Small intestine (tissue), 7 donors: ENCODE data around the gene NRG4. TPM values are rescaled to one million over a fixed set of nuclear protein-coding genes. Genes with fewer than 3 reads are reported as not detected.

Source experiments
- DNase-seq, 2 donors: peaks; one replicate each; pipeline versions ENCODE4 v3.0.0 to v3.0.0-alpha.2; 2013
- FAIRE-seq: peaks from 2 replicates; lab custom pipeline; 2012; peaks lifted over from hg19 to GRCh38; lab: Jason Lieb, UNC
- H3K27ac ChIP-seq, 3 donors: one replicate each; pipeline ENCODE4 v1.5.1; 2013; ENCODE audit warnings: low read length in 2 of 3, mild to moderate bottlenecking in 2 of 3, control low read depth in 1 of 3, inconsistent platforms in 1 of 3, low read depth in 1 of 3, moderate library complexity in 1 of 3
- H3K27me3 ChIP-seq, 3 donors: one replicate each; pipeline ENCODE4 v1.6.1; 2013; ENCODE audit warnings: low read length in 3 of 3, inconsistent platforms in 1 of 3; ENCODE audit not compliant: control insufficient read depth in 3 of 3, insufficient read depth in 3 of 3
- H3K36me3 ChIP-seq, 3 donors: one replicate each; pipeline ENCODE4 v1.6.1; 2013; ENCODE audit warnings: low read length in 3 of 3, inconsistent platforms in 1 of 3, low read depth in 1 of 3, mild to moderate bottlenecking in 1 of 3, moderate library complexity in 1 of 3; ENCODE audit not compliant: control insufficient read depth in 3 of 3, insufficient read depth in 2 of 3
- H3K4me1 ChIP-seq, 3 donors: one replicate each; pipeline ENCODE4 v1.6.1; 2013; ENCODE audit warnings: low read length in 2 of 3, inconsistent platforms in 1 of 3, low read depth in 1 of 3, mild to moderate bottlenecking in 1 of 3, moderate library complexity in 1 of 3; ENCODE audit not compliant: control insufficient read depth in 3 of 3, insufficient read depth in 2 of 3
- H3K4me3 ChIP-seq, 3 donors: one replicate each; pipeline ENCODE4 v1.5.1; 2013; ENCODE audit warnings: low read length in 3 of 3, control low read depth in 1 of 3, inconsistent platforms in 1 of 3, low read depth in 1 of 3, mild to moderate bottlenecking in 1 of 3, moderate library complexity in 1 of 3
- H3K9me3 ChIP-seq, 2 donors: one replicate each; pipeline ENCODE4 v1.6.1; 2013; ENCODE audit warnings: low read depth in 1 of 2, low read length in 1 of 2; ENCODE audit not compliant: control insufficient read depth in 2 of 2, insufficient read depth in 1 of 2
- polyA plus RNA-seq, 4 donors: library from polyadenylated mRNA; stranded (reverse) in 3 of 4; unstranded in 1 of 4; fragments of 200-250 nt in 3 of 4; fragments of 120-200 nt in 1 of 4; gene quantifications; one replicate each; pipeline versions ENCODE4 v1.2.1 to v1.2.3, GENCODE V29; 2013
- donor health status: healthy with polysubstance abuse.
- donor health status: control.
- donor health status: control.
- donor health status: Bipolar disorder and iron deficiency.
- donor health status: healthy.

NRG4 gene
- polyA plus RNA-seq, 4 donors = 0.21 to 0.92 TPM; not detected in 2

DNA sequence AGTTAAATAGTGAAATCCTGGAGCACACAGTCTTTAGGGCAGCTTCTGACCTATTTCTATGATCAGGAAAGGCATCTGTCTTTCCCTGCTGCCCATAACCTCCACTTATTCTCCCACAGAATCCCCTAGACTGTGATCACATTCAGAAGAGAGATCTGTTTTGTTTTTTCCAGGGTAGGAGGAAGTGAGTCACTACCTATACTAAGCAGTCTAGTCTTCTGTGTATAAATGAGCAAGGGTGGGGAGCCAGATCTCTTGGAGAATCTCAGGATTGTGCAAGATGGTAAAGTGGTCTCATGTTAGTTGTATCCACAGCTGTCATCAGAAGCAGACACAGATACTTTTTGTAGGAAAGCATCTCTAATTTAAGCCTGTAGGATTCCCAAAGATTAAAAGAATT is 120.3 kb downstream of the NRG4 start:
- H3K4me1 ChIP-seq = no peaks in the 10 kb centered on the region
- peak overlapping the region in 1 of 3 donors; percentile 27 for H3K27ac ChIP-seq
- H3K27me3 ChIP-seq = no peaks in the 10 kb centered on the region
- no peak overlapping the region for H3K4me3 ChIP-seq
- peaks cover 0 to 6% (median 3%) of the 10 kb centered on the region in 3 donors for H3K36me3 ChIP-seq
- no peaks in the 10 kb centered on the region for H3K9me3 ChIP-seq
- FAIRE-seq (no peak), DNase-seq (no peak)

Other genes with a start within 250 kb of the NRG4 start
- 10 to 100 TPM in 2 of 4 donors, 1 to 10 TPM in 2; 2.5 to 14.8 (median 10.2) TPM for gene UBE2Q2, start 169.0 kb downstream of the NRG4 start, polyA plus RNA-seq
- gene FBXO22, start 108.5 kb downstream of the NRG4 start, polyA plus RNA-seq = 10 to 100 TPM; 11.6 to 24.0 (median 18.6) TPM
- 1 to 10 TPM in 1 of 4 donors, under 1 TPM in 1, not detected in 2; 0.88 to 1.1 TPM for gene TMEM266, start 47.6 kb upstream of the NRG4 start, polyA plus RNA-seq